ENCODE data around the gene FGD2.

- TF ChIP-seq GATA3 (IDR thresholded peaks at IDR 0.05; ENCODE audit: low read depth, low read length) (no peak), GATA2 (IDR thresholded peaks at IDR 0.05; ENCODE audit: low read depth, low read length) (no peak)
These were observed 16.2 kb upstream of the FGD2 start for GRCh38 chr6:36989264-36989663.
